Measurements from ENCODE around the gene RAD51B. TPM values are rescaled to one million over a fixed set of nuclear protein-coding genes. Genes with fewer than 3 reads are reported as not detected.

RAD51B gene
- total and polyA plus RNA-seq, 2 of the 13 experiments (the other 11 are each of a cell fraction or from before 2014, with no cell fraction given) = 7.0 to 9.5 TPM

- TF ChIP-seq ZNF407 (CRISPR knock-in tag; IDR thresholded peaks at IDR 0.05; ENCODE audit: not compliant biosample characterization) = no peak
- TF ChIP-seq CREBL2 (CRISPR knock-in tag; IDR thresholded peaks at IDR 0.05; ENCODE audit: borderline replicate concordance) = no peak
- peak; percentile 34; the same call in 1 of the 2 replicates for TF ChIP-seq MAX (IDR thresholded peaks at IDR 0.05)
- no peak for TF ChIP-seq DZIP1 (CRISPR knock-in tag; IDR thresholded peaks at IDR 0.05)
- TF ChIP-seq MAFK (conservative IDR thresholded peaks at IDR 0.05 in 1 of 2, IDR thresholded peaks at IDR 0.05 in 1 of 2; ENCODE audit: low read length in 2 of 2) = no peak
- TF ChIP-seq ZNF317 (CRISPR knock-in tag; IDR thresholded peaks at IDR 0.05) = no peak
- TF ChIP-seq RELA (CRISPR knock-in tag; IDR thresholded peaks at IDR 0.05) = no peak
- TF ChIP-seq TAF15 (IDR thresholded peaks at IDR 0.05; ENCODE audit: low read depth, low read length, poor library complexity, severe bottlenecking) = no peak
- TF ChIP-seq ZNF326 (CRISPR knock-in tag; IDR thresholded peaks at IDR 0.05; ENCODE audit: borderline replicate concordance) = no peak
- no peak for TF ChIP-seq SUZ12 (IDR thresholded peaks at IDR 0.05; ENCODE audit: low read depth, low read length)
- no peak for TF ChIP-seq PCBP2 (optimal IDR thresholded peaks at IDR 0.05; ENCODE audit: low read depth, low read length, poor library complexity, severe bottlenecking)
- TF ChIP-seq ZSCAN5A (CRISPR knock-in tag; IDR thresholded peaks at IDR 0.05; ENCODE audit: borderline replicate concordance) = peak; percentile 69; the same call in 1 of the 2 replicates
- no peak for TF ChIP-seq RNF2 (conservative IDR thresholded peaks at IDR 0.05; ENCODE audit: low read depth)
- no peak for TF ChIP-seq SIN3A (IDR thresholded peaks at IDR 0.05; ENCODE audit: borderline replicate concordance, low read depth, low read length)
- no peak for TF ChIP-seq BRD4 (CRISPR knock-in tag; IDR thresholded peaks at IDR 0.05)
These were observed 787.7 kb downstream of the RAD51B start (continued) for GRCh38 chr14:68607081-68607866.

Measured in HepG2 (cell line).